HuH-7.5 (cell line): Measurements from ENCODE around the gene KMT5C.
"Not testable (repeated sequence)": the region's sequence is repeated elsewhere in the genome, so short reads cannot be mapped to it uniquely, and the experiment has no call there.

Experiments used
- DNase-seq: peaks from one replicate; pipeline ENCODE4 v3.0.0; 2011; ENCODE audit warnings: low spot score

Gene KMT5C

GRCh38 chr19:55316646-55317045 lies 23.0 kb upstream of the KMT5C start:
- no peak for DNase-seq

DNA sequence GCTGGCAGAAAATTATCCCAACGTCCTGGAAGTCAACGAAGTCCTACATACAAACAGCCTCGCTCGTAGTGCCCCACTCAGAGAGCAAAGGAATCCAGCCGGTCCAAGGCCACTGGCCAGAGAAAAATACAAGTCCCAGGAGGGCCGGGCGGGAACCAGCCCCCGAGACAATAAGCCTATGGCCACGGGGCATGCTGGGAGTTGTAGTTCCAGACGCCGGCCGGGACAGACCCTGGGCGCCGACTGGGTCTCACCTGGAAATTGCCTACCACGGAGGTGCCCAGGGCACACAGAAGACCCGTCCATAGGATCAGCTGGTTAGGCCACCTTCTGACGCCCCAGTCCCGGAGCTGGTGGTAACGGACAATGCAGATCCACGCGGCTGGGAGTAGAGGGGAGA lies 19.9 kb upstream of the KMT5C start:
- DNase-seq, result no peak

DNA sequence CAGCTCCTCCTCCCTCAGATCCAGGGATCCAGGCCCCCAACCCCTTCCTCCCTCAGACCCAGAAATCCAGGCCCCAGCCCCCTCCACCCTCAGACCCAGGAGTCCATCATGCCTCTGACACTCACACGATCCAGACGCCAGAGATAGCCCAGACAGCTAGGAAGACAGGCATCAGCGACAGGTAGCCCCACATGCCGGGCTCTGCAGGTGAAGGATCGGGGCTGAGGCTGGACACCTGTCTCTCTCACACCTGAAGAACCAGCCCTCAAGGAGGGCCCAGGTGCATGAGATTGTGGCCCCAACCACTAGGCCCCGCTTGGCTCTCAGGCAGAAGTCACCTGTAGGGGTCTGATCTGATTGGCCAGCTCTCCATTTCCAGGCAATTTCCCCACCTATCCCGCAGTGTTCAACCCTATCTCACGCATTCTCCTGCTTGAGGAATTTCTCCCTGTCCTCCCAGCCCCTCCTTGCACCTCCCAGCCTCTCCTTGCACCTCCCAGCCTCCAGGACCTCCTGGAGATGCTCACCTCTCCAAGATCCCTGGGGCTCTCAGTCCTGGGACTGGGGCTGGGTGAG lies 18.7 kb upstream of the KMT5C start:
- no peak for DNase-seq

GRCh38 chr19:55321466-55322137 lies 18.1 kb upstream of the KMT5C start:
- DNase-seq, result no peak

GRCh38 chr19:55322204-55322885 lies 17.3 kb upstream of the KMT5C start:
- DNase-seq, result no peak

DNA sequence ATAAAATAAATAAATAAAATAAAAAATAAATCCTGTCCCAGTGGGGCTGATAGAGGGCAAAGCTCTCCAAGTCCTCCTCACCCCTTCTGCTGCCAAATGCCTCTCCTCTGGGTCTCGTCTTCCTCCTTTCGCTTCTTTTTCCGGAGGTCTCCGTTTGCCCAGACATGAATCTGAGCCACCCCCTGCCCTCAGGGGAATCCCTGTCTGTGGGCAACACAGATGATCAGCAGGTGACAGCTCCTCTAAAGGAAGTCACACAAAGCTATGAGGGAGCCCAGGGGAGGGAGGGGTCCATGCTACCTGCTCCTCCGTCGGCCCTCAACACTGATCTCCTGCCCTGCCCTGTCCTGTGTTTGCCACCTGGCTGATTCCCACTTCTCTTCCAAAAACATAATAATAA lies 15.0 kb upstream of the KMT5C start:
- DNase-seq, result no peak

DNA sequence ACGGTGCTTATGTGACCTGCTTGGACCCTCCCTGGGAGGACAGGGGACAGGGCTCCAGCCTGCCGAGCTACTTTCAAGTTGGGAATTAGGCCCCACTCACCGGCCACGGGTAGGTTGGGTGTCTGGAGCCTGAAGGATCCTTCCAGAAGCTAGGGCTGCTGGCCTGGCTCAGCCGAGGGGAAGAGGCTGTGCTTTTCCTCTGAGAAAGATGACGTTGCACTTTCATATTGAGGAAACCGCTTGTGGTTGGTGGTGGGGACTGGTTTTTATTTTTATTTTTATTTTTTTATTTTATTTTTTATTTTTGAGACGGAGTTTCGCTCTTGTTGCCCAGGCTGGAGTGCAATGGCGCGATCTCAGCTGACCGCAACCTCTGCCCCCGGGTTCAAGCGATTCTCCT lies 14.5 kb upstream of the KMT5C start, which contains the start of gene TMEM150B:
TSS of gene TMEM150B (minus strand) at position 170 of the 400 bp plus-strand sequence. CDS start 4,305 bp downstream, outside the sequence.
- no peak for DNase-seq

GRCh38 chr19:55328774-55329318 lies 10.8 kb upstream of the KMT5C start:
- DNase-seq, result not testable (repeated sequence)

- DNase-seq, result not testable (repeated sequence)
These were observed 9.9 kb upstream of the KMT5C start for GRCh38 chr19:55329791-55330190.

DNA sequence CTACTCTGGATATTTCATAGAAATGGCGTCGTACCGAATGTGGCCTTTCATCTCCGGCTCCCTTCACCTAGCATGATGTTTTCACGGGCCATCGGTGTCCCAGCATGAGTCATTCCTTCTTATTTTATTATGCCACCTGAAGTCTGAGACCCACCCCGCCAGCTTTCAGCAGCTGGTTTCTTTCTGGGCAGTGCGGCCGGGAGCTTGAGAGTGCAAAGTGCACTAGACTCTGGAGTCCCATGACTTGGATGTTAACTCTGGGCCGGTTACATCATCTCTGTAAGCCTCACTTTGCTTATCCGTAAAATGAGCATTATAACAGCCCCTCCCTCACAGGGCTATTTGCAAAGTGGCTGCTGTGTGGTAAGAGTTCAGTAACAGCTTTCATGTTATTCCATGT lies 5.8 kb upstream of the KMT5C start:
- DNase-seq, result peak; percentile 70

DNA sequence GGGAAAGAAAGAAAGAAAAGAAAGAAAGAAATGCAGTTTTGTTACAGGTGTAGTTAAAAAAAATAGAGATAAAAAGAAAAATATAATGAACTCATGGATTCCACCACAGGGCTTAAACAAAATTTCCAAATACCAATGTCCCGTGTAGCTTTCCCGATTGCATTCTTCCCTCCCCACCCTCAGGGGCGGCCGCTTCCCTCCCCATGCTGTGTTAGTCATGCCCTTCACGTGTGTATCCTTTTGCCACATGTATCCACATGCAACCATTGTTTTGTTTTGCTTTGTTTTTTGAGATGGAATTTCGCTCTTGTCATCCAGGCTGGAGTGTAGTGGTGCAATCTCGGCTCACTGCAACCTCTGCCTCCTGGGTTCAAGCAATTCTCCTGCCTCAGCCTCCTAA lies 3.6 kb upstream of the KMT5C start:
- no peak for DNase-seq

GRCh38 chr19:55339889-55340783 lies 460 bp downstream of the KMT5C start:
- DNase-seq, result no peak

DNA sequence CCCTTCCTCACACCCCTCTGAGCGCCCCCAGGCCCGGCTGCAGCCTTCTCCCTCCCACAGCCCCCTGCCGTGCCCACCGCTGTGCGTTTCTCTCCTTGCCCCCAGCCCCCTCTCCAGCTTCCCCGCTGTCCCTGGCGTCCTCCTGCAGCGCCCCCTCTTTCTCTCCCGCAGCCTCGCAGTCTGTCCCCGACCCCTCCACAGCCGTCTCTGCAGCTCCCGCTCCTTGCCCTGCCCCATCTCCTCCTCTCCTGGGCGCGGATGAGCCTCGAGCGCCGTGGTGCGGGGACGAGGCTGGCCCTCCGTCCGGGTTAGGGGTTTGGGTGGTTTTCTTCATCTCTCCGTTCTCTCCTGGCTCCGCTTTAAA lies 1.1 kb downstream of the KMT5C start:
- DNase-seq, result no peak

DNA sequence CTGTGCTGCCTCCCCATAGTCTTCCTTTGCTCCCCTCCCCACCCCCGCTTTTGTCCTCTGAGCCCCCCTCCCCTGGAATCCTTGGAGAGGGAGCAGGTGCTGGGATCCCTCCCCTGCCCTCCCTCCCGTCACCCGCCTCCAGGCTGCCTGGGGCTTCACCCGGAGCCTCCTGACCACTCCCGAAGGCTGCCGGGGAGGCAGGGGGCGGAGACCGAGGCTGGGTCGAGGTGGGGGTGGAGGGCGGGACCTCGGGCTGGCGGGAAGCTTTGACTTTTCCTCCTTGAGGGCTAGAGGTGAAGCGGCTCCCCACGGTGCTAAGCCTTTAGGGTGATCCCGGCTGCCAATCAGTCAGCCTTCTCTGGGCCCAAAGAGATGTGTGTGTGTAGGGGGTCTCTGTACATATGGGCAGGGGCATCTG lies 1.5 kb downstream of the KMT5C start:
- DNase-seq, result peak; percentile 98

- DNase-seq, result no peak
These were observed 2.2 kb downstream of the KMT5C start for GRCh38 chr19:55341595-55342531.

- DNase-seq, result no peak
These were observed 4.8 kb downstream of the KMT5C start for GRCh38 chr19:55344444-55344843.

- DNase-seq, result no peak
These were observed 5.6 kb downstream of the KMT5C start for GRCh38 chr19:55345101-55345817.

DNA sequence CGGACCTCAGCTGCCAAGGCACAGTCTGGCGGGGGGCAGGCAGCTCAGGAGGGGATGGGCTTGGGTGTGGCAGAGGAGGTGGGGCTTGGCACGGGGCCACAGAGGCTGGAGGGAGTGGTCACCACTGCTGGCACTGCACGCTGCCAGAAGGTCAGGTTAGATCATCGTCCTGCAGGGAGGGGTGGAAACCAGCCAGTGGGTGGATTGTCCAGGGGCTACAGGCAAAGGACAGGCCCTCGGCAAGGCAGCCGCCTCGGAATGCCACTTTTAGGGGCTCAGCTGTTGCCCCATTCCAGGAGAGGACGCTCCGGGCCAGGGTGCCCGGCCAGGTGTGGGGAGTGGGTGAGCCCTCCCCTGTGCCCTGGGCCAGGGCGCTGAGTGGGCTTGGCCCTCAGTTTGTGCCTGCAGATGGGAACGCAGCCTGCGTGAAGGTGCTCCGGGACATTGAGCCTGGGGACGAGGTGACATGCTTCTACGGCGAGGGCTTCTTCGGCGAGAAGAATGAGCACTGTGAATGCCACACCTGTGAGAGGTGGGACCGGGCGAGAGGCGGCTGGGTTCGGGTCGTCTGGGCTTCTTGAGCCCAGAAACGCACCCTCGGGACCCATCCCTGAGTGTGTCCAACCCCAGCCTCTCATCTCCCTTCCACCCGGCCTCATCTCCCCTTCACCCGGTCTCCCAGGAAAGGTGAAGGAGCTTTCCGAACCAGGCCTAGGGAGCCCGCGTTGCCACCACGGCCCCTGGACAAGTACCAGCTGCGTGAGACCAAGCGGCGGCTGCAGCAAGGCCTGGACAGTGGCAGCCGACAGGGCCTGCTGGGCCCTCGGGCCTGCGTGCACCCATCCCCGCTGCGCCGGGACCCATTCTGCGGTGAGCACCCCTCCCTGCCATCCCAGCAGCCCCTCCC lies 6.4 kb downstream of the KMT5C start:
- no peak for DNase-seq

GRCh38 chr19:55346725-55347441 lies 7.2 kb downstream of the KMT5C start:
- no peak for DNase-seq
